Skeletal muscle tissue (tissue), 4 donors: ENCODE measurements around the gene ZNF433. TPM values are rescaled to one million over a fixed set of nuclear protein-coding genes. Genes with fewer than 3 reads are reported as not detected.
A peak's percentile ranks its signal among the peaks of the same experiment; 100 is the strongest.
"Not testable (repeated sequence)": the region's sequence is repeated elsewhere in the genome, so short reads cannot be mapped to it uniquely, and the experiment has no call there.

Experiments
- H3K27ac ChIP-seq: one replicate; pipeline ENCODE4 v1.7.0; 2013; ENCODE audit warnings: mild to moderate bottlenecking, low read depth, low read length, inconsistent platforms
- H3K27me3 ChIP-seq, 3 donors: one replicate each; pipeline ENCODE4 v1.7.0; 2013; ENCODE audit warnings: low read length in 3 of 3; ENCODE audit not compliant: control insufficient read depth in 3 of 3, insufficient read depth in 3 of 3
- H3K36me3 ChIP-seq, 3 donors: one replicate each; pipeline ENCODE4 v1.7.0; 2013; ENCODE audit warnings: low read length in 3 of 3; ENCODE audit not compliant: control insufficient read depth in 3 of 3, insufficient read depth in 3 of 3
- H3K4me1 ChIP-seq, 3 donors: one replicate each; pipeline ENCODE4 v1.7.0; 2013; ENCODE audit warnings: low read length in 3 of 3, mild to moderate bottlenecking in 3 of 3; ENCODE audit not compliant: control insufficient read depth in 3 of 3, insufficient read depth in 3 of 3
- H3K4me3 ChIP-seq, 3 donors: one replicate each; pipeline ENCODE4 v1.7.0; 2013; ENCODE audit warnings: low read length in 3 of 3
- H3K9ac ChIP-seq, 3 donors: one replicate each; pipeline ENCODE4 v1.7.0; 2013; ENCODE audit warnings: low read length in 3 of 3, mild to moderate bottlenecking in 3 of 3, moderate library complexity in 2 of 3, low read depth in 1 of 3
- H3K9me3 ChIP-seq, 3 donors: one replicate each; pipeline ENCODE4 v1.7.0; 2013; ENCODE audit warnings: low read length in 3 of 3; ENCODE audit not compliant: control insufficient read depth in 3 of 3
- total RNA-seq: library from RNA; depleted of rRNA; stranded (reverse); fragments of >200 nt; gene quantifications from one replicate; pipeline ENCODE4 v1.2.3, GENCODE V29; 2014
- donor health status: Osteomylitis.

ZNF433 gene
- total RNA-seq = 4.2 TPM

DNA sequence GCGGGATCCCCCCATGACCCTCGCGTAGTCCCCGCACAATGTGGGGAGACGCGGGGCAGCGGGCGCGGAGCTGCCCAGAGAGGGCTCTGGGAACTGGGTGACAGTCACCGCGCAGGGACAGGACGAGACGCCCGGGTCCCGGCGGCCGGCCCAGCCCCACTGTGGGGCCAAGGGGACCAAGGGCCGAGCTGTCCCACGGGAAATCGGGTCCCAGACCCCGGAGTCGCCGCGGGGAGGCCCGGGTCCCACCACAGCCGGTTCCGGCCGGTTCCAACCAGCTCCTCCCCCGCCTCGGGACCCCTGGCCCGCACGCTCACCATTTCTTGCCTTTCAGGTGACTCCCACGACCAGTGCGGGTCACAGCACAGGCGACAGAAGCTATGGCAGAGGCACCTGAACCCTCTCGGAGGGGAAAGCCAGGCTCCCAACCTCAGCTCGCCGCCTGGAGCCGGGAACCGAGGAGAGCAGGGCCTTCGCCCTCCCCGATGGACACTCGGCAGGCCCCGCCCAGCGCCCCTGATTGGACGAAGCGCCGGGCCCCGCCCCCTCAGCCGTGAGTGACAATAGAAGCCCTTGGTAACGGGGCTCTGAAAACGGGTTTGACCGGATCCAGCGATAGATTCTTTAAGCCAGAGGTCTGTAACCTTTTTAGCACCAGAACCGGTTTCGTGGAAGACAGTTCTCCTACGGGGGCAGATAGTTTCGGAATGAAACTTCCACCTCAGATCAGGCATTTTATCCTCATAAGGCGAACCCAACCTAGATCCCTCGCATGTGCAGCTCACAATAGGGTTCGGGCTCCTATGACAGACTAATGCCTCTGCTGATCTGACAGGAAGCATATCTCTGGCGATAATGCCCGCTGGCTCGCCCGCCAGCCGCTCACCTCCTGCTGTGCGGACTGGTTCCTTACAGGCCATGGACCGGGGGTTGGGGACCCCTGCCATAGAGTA, at the start of gene ZNF433:
Gene ZNF433 (minus strand): TSS at position 460 of the 953 bp plus-strand sequence. CDS start 140 bp downstream, at position 320.
- Histone ChIP-seq H3K9ac (peak within 1 kb of the TSS; percentile 91 to 98 (median 98)), H3K9me3 (no peaks in the 10 kb centered on the region), H3K36me3 (peaks cover 0 to 3% (median 0%) of the 10 kb centered on the region in 3 donors), H3K27me3 (no peaks in the 10 kb centered on the region), H3K4me3 (peak within 1 kb of the TSS; percentile 91 to 97 (median 94)), H3K27ac (peak within 1 kb of the TSS; percentile 85), H3K4me1 (peaks cover 5 to 6% (median 6%) of the 10 kb centered on the region in 3 donors)

GRCh38 chr19:12083336-12083735, 47.9 kb upstream of the ZNF433 start:
- not testable (repeated sequence) for H3K4me3 ChIP-seq, H3K27me3 ChIP-seq, H3K27ac ChIP-seq, H3K4me1 ChIP-seq, H3K9ac ChIP-seq
- Histone ChIP-seq H3K9me3 (peaks cover 10 to 27% (median 20%) of the 10 kb centered on the region in 3 donors), H3K36me3 (peaks cover 9 to 18% (median 14%) of the 10 kb centered on the region in 3 donors)

DNA sequence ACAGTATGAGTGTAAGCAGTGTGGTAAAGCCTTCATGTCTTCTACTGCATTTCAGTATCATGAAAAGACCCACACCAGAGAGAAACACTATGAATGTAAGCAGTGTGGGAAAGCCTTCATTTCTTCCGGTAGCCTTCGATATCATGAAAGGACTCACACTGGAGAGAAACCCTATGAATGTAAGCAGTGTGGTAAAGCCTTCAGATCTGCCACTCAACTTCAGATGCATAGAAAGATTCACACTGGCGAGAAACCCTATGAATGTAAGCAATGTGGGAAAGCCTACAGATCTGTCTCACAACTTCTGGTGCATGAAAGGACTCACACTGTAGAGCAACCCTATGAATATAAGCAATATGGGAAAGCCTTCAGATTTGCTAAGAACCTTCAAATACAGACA, 41.9 kb upstream of the ZNF433 start:
- H3K9ac ChIP-seq = no peak overlapping the region
- no peak overlapping the region for H3K27ac ChIP-seq
- no peaks in the 10 kb centered on the region for H3K4me1 ChIP-seq
- H3K36me3 ChIP-seq = peaks cover 54 to 62% (median 57%) of the 10 kb centered on the region in 3 donors
- H3K4me3 ChIP-seq = peak overlapping the region in 2 of 3 donors; percentile 4 to 62
- H3K9me3 ChIP-seq = peaks cover 42 to 66% (median 56%) of the 10 kb centered on the region in 3 donors
- H3K27me3 ChIP-seq = no peaks in the 10 kb centered on the region

DNA sequence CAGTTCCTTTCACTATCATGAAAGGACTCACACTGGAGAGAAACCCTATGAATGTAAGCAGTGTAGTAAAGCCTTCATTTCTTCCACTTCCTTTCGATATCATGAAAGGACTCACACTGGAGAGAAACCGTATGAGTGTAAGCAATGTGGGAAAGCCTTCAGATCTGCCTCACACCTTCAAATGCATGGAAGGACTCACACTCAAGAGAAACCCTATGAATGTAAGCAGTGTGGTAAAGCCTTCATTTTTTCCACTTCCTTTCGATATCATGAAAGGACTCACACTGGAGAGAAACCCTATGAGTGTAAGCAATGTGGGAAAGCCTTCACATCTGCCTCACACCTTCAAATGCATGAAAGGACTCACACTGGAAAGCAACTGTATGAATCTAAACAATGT, 40.9 kb upstream of the ZNF433 start:
- H3K4me1 ChIP-seq, H3K27me3 ChIP-seq, H3K9ac ChIP-seq, H3K27ac ChIP-seq: not testable (repeated sequence)
- Histone ChIP-seq H3K4me3 (peak overlapping the region in 2 of 3 donors; percentile 10 to 62), H3K9me3 (peaks cover 42 to 65% (median 56%) of the 10 kb centered on the region in 3 donors), H3K36me3 (peaks cover 53 to 62% (median 57%) of the 10 kb centered on the region in 3 donors)

GRCh38 chr19:12075538-12076139, 40.2 kb upstream of the ZNF433 start:
- H3K4me3 ChIP-seq = peak overlapping the region; percentile 1 to 62 (median 17)
- H3K9me3 ChIP-seq = peaks cover 45 to 62% (median 55%) of the 10 kb centered on the region in 3 donors

DNA sequence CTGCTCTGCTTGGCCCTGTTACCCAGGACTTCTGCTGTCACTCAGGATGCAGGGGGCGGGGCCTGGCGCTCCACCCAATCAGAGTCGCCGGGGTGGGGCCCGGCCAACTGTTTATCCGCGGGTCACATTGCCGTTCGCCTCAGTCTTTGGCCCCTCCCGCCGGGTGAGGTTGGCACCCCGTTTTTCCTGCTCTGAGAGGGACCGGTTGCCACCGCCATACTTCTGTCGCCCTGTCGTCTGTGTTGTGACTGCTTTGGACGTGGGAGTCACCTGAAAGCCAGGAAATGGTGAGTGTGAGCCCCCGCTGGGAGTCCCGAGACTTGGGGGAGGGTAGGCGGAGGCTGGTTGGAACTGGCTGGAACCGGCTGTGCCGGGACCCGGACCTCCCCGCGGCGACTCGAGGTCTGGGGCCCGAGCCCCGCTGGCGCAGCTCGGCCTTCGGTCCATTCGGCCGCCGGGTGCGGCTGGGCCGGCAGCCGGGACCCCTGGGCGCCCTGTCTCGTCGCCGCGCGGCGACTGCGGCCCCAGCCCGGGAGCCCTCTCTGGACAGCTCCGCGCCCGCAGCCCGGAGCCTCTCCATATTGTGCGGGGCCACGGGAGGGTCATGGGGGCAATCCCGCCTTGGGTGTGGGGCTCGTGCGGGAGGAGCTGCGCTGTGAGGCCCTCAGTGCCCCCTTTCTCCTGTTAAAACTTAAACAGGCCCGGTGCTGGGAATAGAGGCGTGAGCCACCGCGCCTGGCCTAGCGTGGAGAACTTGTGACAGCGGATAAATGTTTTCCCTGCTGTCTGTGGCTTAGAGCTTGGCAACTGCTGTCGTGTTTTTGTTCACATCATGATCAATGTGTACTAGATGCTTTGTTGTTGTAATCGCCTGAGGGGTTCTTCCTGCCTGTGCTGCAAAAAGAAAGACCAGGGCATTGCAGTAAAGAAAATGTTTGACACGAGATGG, 29.4 kb upstream of the ZNF433 start, which contains the start of gene ZNF844:
Gene ZNF844 (plus strand): TSS at position 142 of the 949 bp plus-strand sequence. CDS start 143 bp downstream, at position 285.
- Histone ChIP-seq H3K36me3 (peaks cover 9 to 11% (median 9%) of the 10 kb centered on the region in 3 donors), H3K27me3 (no peaks in the 10 kb centered on the region), H3K9ac (peak within 1 kb of the TSS; percentile 94 to 99 (median 95)), H3K9me3 (peaks cover 5 to 9% (median 7%) of the 10 kb centered on the region in 3 donors), H3K4me3 (peak within 1 kb of the TSS; percentile 92 to 98 (median 94)), H3K4me1 (peaks cover 4 to 12% (median 5%) of the 10 kb centered on the region in 3 donors), H3K27ac (peak within 1 kb of the TSS; percentile 95)

More at GRCh38 chr19:12075538-12076139, 40.2 kb upstream of the ZNF433 start:
- Histone ChIP-seq H3K27ac (no peak overlapping the region), H3K27me3 (no peaks in the 10 kb centered on the region), H3K36me3 (peaks cover 56 to 61% (median 57%) of the 10 kb centered on the region in 3 donors), H3K9ac (no peak overlapping the region), H3K4me1 (no peaks in the 10 kb centered on the region)

- Histone ChIP-seq H3K4me3 (no peak overlapping the region), H3K36me3 (no peaks in the 10 kb centered on the region), H3K27me3 (peaks cover 0 to 6% (median 3%) of the 10 kb centered on the region in 3 donors), H3K27ac (no peak overlapping the region), H3K4me1 (peaks cover 7 to 10% (median 10%) of the 10 kb centered on the region in 3 donors), H3K9ac (no peak overlapping the region), H3K9me3 (no peaks in the 10 kb centered on the region)
Measured at GRCh38 chr19:12055784-12056183, 20.3 kb upstream of the ZNF433 start.

DNA sequence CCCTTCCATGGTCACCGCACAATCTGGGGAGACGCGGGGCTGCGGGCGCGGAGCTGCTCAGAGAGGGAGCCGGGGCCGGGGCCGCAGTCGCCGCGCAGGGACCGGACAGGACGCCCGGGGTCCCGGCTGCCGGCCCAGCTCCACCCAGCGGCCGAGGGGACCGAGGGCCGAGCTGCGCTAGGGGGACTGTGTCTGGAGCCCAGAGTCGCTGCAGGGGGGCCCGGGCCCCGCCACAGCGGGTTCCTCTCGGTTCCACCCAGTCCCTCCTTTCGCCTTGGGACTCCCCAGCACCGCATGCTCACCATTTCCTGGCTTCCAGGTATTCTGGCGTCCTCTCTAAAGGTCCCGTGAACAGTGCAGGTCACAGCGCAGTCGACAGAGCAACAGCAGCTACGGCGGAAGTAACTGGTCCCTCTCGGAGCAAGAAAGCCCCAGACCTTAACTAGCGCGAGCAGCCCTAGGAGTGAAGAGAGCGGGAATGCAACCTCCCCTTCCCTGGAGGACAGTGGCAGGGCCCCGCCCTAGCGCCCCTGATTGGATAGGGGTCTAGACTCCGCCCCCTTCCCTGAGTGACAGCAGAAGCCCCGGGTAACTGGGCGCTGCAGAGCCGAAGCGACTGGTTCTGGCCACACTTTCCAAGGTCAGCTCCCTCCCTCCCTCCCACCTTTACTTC, 17.2 kb upstream of the ZNF433 start, which contains the start of gene ZNF878:
Gene ZNF878 (minus strand): TSS at position 465 of the 673 bp plus-strand sequence. CDS start 160 bp downstream, at position 305.
- Histone ChIP-seq H3K9me3 (no peaks in the 10 kb centered on the region), H3K4me3 (peak within 1 kb of the TSS; percentile 78 to 88 (median 82)), H3K9ac (peak within 1 kb of the TSS; percentile 45 to 75 (median 69)), H3K4me1 (peaks cover 7 to 10% (median 8%) of the 10 kb centered on the region in 3 donors), H3K27ac (no peak within 1 kb of the TSS), H3K36me3 (no peaks in the 10 kb centered on the region), H3K27me3 (peaks cover 0 to 6% (median 3%) of the 10 kb centered on the region in 3 donors)
